GM21528 (cell line): ENCODE data around the gene HS3ST4.

Experiments used
- ATAC-seq: cut with Tn5 transposase; IDR thresholded peaks from one replicate; pipeline ENCODE4 v1.9.1; 2021; ENCODE audit warnings: mild to moderate bottlenecking, moderate library complexity; ENCODE audit not compliant: unreplicated experiment, low FRiP score

Gene HS3ST4

DNA sequence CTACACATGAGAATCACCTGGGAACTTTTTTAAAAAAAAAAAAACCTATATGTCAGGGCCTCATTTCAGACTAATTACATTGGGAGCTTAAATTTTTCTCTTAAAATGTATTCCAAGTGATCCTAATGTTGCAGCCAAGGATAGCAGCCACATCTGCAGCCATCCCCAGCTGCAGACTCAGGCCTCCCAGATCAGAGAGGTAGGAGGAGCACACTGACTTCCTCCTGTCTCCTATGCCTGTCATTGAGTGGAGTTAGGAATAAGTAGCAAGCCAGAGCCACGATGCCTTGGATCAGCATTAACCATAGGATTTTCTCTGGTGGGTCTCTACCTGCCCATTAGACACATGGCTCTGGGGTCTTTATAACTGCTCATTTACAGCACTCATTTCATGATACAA, 463.5 kb downstream of the HS3ST4 start:
- ATAC-seq: no peak

DNA sequence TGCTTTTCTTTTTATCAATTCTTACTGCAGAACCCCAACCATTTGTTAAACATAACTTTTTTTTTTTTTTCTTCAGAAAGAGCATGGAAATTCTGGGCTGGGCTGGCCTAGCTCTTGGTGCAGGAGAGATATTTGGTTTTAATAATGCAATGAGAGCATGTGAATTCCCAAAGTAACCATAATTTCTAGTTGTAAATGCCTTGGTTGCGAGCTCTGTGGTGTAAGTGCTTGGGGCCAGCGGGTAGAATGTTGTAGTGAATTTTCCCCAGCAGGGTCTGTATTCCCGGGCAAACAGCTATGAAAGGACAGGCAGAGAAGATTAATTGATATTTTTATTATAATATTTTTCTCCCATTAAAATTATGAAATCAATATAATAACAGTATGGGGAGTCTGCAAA, 465.6 kb downstream of the HS3ST4 start:
- ATAC-seq: no peak

DNA sequence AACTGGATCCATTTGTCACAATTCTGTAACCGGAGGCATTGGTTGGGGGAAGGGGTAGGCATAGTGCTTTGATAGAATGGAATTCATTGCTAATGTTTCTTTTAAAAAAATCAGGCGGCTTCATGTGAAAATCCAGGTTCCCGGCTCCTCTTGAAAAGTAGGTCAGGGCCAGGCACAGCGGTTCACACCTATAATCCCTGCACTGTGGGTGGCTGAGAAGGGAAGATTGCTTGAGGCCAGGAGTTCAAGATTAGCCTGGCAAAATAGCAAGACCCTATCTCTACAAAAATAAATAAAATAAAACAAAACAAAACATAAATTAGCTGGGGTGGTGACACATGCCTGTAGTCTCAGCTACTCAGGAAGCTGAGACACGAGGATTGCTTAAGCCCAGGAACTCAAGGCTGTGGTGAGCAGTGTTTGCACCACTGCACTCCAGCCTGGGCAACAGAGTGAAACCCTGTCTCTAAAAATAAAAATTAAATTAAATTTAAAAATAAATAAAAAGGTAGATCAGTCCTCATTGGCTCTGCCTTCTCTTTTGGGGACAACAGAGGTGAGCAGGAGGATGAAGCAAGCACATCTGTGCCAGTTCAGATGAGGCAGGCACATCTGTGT, 466.5 kb downstream of the HS3ST4 start:
- no peak for ATAC-seq

GRCh38 chr16:26161461-26162180, 469.9 kb downstream of the HS3ST4 start:
- no peak for ATAC-seq

- ATAC-seq: no peak
Observed at GRCh38 chr16:26169473-26169872, 477.7 kb downstream of the HS3ST4 start.

DNA sequence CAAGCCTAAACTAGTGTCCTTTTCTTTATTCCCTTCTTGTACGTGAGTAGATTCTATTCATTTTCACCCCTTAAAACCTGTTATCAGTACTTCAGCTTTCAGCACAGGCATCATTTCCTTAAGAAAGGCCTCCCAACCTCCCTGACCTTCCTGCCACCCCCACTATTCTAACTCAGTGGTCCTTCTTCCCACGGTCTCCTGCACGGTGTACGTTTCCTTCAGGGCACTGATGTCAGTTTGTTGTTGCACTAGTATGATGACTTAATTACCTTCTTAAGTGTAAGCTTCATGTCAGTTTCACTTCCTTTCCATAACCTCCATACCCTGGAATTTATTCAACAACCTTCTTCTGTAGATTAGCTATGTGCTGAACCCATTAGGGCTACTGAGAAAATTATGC, 484.2 kb downstream of the HS3ST4 start:
- ATAC-seq: no peak

DNA sequence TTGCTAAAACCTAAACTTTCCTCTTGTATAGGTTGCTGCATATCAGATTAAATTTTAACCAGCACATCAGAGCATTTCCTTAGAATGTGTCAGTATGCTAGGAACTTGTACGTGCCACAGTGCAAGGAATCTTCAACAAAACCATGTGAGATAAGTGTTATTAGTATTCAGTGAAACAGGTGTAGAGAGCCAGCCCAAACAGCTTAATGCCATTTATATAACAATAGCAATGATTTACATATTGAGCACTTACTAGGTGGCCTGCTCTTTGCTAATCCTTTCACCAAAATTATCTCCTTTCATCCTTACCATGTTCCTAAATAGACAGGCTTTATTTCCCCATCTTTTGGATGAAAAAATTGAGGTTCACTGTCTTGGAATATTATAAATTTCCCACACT, 485.7 kb downstream of the HS3ST4 start:
- ATAC-seq: no peak

DNA sequence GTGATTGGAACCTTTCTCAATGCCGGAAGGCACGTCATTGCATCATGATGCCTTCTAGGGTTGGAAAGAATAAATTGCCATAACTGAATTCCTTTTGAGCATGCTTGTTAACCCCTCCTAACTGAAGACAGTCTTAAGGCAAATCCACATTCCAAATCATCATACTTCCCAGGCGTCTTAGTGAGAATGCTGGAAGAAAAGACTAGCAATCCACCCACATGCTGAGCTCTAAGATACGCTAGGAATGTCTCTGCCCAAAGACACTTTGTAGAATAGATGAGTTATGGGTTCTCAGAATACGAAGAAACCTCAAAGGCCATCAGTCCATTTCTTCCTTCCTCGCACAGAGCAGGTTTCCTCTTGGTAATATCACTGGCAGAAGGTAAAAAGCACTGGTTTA, 486.5 kb downstream of the HS3ST4 start:
- ATAC-seq: no peak

DNA sequence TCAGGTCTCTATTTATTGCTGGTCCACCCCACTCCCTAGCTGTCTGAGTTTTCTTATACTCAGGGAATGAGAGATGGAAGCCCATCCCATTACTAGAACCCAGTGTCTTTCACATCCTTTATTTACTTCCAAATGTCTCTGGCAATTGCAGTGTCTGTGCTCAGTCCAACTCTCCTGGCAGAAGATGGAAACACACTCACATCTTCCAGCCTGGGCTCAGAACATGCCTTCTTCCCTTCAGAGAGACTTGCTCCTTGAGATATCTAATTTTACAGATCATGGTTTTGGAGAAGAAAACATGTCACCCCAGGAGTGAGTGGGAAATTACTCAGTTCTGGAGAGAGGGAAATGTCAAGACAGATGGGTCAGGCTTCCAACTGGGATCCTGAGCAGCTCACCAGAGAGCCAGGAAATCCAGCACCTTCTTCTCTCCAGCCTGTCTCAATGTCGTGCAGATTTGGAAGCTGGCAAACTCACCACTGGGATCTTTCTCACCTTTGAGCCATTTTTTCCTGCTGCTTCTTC, 494.4 kb downstream of the HS3ST4 start:
- no peak for ATAC-seq
